KMS-11 (cell line): ENCODE results near the gene HERPUD2.
"Not testable (repeated sequence)": the region's sequence is repeated elsewhere in the genome, so short reads cannot be mapped to it uniquely, and the experiment has no call there.

Source experiments
- H2AFZ ChIP-seq: fragments of 200-600 bp; sonication (generic); 2 replicates; pipeline ENCODE4 v1.6.1; 2016; ENCODE audit warnings: antibody characterized with exemption, mixed run types, low read depth
- H3K27ac ChIP-seq: fragments of 200-600 bp; sonication (generic); 2 replicates; pipeline ENCODE4 v1.6.1; 2016; ENCODE audit warnings: mild to moderate bottlenecking, mixed run types
- H3K27me3 ChIP-seq: fragments of 200-600 bp; sonication (generic); 2 replicates; pipeline ENCODE4 v1.6.1; 2017; ENCODE audit warnings: mild to moderate bottlenecking, low read depth, mixed run types, moderate library complexity; ENCODE audit not compliant: insufficient read depth
- H3K36me3 ChIP-seq: fragments of 200-600 bp; sonication (generic); 2 replicates; pipeline ENCODE4 v1.6.1; 2017; ENCODE audit warnings: mild to moderate bottlenecking, mixed run types; ENCODE audit not compliant: insufficient read depth
- H3K4me1 ChIP-seq: fragments of 200-600 bp; sonication (generic); 2 replicates; pipeline ENCODE4 v1.6.1; 2016; ENCODE audit warnings: mild to moderate bottlenecking, low read depth, mixed run types; ENCODE audit not compliant: poor library complexity, severe bottlenecking
- H3K4me2 ChIP-seq: fragments of 200-600 bp; sonication (generic); 2 replicates; pipeline ENCODE4 v1.7.0; 2016; ENCODE audit warnings: mild to moderate bottlenecking, mixed run types
- H3K4me3 ChIP-seq: fragments of 200-600 bp; sonication (generic); IDR thresholded peaks from 2 replicates; pipeline ENCODE4 v1.6.1; 2017; ENCODE audit warnings: low read depth, low read length, mixed read lengths; ENCODE audit not compliant: insufficient read depth
- H3K79me2 ChIP-seq: fragments of 200-600 bp; sonication (generic); 2 replicates; pipeline ENCODE4 v1.6.1; 2016; ENCODE audit warnings: low read depth, mixed run types; ENCODE audit not compliant: insufficient read depth
- H3K9ac ChIP-seq: fragments of 200-600 bp; sonication (generic); 2 replicates; pipeline ENCODE4 v1.6.1; 2016; ENCODE audit warnings: mild to moderate bottlenecking, mixed run types
- H4K20me1 ChIP-seq: fragments of 200-600 bp; sonication (generic); 2 replicates; pipeline ENCODE4 v1.6.1; 2016; ENCODE audit warnings: mild to moderate bottlenecking, mixed run types; ENCODE audit not compliant: insufficient read depth
- TF ChIP-seq, protein P1 (sequence below): fragments of 200-600 bp; sonication (generic); conservative IDR thresholded peaks from 2 replicates; pipeline ENCODE4 v1.6.1; 2017; ENCODE audit warnings: low read depth, mild to moderate bottlenecking, antibody characterized with exemption, low read length, moderate library complexity, mixed read lengths

HERPUD2 gene

DNA sequence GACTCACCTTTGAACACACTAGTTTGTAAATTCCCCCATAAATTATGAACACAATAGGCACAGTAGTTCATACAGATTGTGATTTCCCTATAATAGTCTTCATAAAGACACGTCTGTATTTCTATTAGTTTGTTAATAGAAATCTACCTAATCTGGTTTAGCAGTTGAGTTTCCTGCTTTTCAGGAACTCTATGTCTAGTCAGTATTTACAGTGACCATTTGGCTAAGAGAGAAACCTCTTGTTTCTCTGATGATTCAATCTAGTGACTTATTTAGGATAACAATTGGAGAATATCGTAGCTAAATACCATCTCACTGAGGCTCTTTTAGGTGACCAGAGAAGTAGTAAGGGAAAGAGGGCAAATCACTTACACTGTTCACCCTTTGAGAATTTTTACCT lies 5.9 kb upstream of the HERPUD2 start:
- H3K4me3 ChIP-seq, result no peak overlapping the region
- no peaks in the 10 kb centered on the region for H3K27me3 ChIP-seq
- H2AFZ ChIP-seq, result no peak overlapping the region
- peaks cover 45% of the 10 kb centered on the region for H3K4me1 ChIP-seq
- H3K27ac ChIP-seq, result no peak overlapping the region; the same call in 1 of the 2 replicates
- no peaks in the 10 kb centered on the region for H3K79me2 ChIP-seq
- no peaks in the 10 kb centered on the region for H3K36me3 ChIP-seq
- H3K9ac ChIP-seq, result no peak overlapping the region
- H4K20me1 ChIP-seq, result no peaks in the 10 kb centered on the region
- peak overlapping the region; percentile 49; the same call in 1 of the 2 replicates for H3K4me2 ChIP-seq
- TF ChIP-seq, protein P1, sequence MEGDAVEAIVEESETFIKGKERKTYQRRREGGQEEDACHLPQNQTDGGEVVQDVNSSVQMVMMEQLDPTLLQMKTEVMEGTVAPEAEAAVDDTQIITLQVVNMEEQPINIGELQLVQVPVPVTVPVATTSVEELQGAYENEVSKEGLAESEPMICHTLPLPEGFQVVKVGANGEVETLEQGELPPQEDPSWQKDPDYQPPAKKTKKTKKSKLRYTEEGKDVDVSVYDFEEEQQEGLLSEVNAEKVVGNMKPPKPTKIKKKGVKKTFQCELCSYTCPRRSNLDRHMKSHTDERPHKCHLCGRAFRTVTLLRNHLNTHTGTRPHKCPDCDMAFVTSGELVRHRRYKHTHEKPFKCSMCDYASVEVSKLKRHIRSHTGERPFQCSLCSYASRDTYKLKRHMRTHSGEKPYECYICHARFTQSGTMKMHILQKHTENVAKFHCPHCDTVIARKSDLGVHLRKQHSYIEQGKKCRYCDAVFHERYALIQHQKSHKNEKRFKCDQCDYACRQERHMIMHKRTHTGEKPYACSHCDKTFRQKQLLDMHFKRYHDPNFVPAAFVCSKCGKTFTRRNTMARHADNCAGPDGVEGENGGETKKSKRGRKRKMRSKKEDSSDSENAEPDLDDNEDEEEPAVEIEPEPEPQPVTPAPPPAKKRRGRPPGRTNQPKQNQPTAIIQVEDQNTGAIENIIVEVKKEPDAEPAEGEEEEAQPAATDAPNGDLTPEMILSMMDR, result no peak

DNA sequence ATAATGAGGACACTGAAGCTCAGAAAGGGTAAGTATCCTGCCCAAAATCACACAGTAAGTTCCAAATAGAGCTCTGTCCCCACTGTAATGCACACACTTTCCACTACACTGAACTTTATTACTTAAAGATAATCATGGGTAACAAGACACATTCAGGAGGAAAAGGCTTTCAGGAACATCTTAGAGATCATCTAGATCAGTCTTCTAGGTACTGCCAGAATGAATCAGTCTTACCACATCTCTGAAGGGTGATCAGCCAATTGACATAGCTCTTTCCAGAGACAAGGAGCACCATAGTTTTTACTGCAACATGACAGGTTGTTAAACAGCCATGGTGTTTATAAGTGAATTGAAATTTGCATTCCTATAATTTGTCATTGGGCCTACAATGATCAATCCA lies 5.4 kb upstream of the HERPUD2 start:
- no peaks in the 10 kb centered on the region for H3K79me2 ChIP-seq
- no peak overlapping the region for H3K4me3 ChIP-seq
- TF ChIP-seq, protein P1, result no peak
- peaks cover 47% of the 10 kb centered on the region for H3K4me1 ChIP-seq
- no peak overlapping the region for H3K9ac ChIP-seq
- H3K36me3 ChIP-seq, result no peaks in the 10 kb centered on the region
- H3K4me2 ChIP-seq, result peak overlapping the region; percentile 49
- no peaks in the 10 kb centered on the region for H4K20me1 ChIP-seq
- H3K27ac ChIP-seq, result peak overlapping the region; percentile 43; the same call in 1 of the 2 replicates
- no peak overlapping the region for H2AFZ ChIP-seq
- H3K27me3 ChIP-seq, result no peaks in the 10 kb centered on the region

DNA sequence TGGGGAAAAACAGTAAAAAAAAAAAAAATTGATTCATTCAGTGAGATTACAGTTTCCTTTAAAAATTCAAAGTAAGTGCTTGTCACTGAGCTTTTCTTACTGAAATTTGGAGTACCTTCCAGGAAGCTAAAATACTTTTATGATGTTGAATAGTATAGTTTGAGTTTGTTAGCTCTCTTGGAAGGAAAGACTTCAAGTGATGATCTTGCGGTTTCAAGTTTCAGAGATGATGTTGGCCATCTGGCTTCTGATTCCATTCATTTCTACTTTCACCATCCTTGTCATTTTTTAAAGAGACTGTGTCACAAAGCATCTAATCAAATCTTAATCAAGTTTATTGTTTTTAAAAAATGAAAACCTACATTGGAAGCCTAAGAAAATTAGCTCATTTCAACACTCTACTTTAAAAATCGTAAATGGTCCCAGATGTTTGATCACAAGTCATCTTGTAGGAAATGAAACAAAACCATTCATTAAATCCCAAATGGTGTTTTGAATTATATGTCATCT lies 4.9 kb upstream of the HERPUD2 start:
- peak overlapping the region; percentile 43 for H3K27ac ChIP-seq
- H3K4me1 ChIP-seq, result peaks cover 47% of the 10 kb centered on the region
- H3K4me2 ChIP-seq, result peak overlapping the region; percentile 49
- no peaks in the 10 kb centered on the region for H3K36me3 ChIP-seq
- TF ChIP-seq, protein P1, result no peak
- no peak overlapping the region for H3K9ac ChIP-seq
- H3K4me3 ChIP-seq, result no peak overlapping the region
- no peaks in the 10 kb centered on the region for H3K27me3 ChIP-seq
- H3K79me2 ChIP-seq, result no peaks in the 10 kb centered on the region
- no peaks in the 10 kb centered on the region for H4K20me1 ChIP-seq
- H2AFZ ChIP-seq, result no peak overlapping the region

DNA sequence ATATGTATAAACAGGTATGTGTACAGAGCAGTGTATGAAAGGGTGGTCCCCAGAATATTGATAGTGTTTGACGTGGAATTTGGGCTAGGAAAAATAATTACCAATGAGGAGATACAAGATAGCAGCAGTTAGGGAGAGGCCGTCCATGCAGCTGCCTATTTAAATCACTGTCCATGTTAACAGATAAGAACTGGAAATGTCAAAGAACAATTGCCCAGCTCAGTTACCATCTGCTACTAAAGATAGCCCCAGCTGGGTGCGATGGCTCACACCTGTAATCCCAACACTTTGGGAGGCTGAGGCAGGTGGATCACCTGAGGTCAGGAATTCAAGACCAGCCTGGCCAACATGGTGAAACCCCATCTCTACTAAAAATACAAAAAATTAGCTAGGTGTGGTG lies 3.4 kb upstream of the HERPUD2 start:
- not testable (repeated sequence) for H3K4me3 ChIP-seq, H4K20me1 ChIP-seq, H3K4me2 ChIP-seq, H3K36me3 ChIP-seq, H3K27ac ChIP-seq, H3K9ac ChIP-seq, H3K79me2 ChIP-seq, H3K27me3 ChIP-seq, H2AFZ ChIP-seq
- H3K4me1 ChIP-seq, result peaks cover 54% of the 10 kb centered on the region

DNA sequence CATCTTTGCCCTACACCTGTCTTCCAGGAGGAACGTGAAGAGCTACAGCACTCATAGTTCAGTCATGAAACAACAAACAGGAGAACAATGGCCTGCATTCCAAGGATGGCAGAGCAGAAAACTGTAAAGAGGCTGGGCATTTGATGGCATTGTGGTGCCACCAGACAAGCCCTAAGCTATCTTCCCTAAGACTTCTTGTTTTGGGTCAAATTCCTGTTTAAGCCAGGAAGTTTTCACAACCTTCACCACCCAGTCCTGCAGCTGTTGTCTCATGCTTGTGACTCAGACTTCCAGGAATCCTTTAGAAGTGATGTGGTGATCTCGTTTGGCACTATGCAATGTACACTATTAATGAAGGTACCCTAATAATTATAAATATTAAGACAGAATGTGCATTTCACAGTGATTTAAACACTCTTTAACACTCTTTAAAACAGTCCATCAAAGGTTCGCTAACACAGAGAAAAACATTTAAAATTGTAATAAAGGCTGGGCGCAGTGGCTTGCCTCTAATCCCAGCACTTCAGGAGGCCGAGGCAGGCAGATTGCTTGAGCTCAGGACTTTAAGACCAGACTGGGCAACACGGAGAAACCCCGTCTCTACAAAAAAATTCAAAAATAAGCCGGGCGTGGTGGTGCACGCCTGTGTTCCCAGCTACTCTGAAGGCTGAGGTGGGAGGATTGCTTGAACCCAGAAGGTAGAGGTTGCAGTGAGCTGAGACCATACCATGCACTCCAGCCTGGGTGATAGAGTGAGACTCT lies 2.7 kb upstream of the HERPUD2 start:
- Histone ChIP-seq H3K27me3 (no peaks in the 10 kb centered on the region), H3K4me2 (no peak overlapping the region), H3K36me3 (no peaks in the 10 kb centered on the region), H3K4me1 (peaks cover 62% of the 10 kb centered on the region), H3K4me3 (no peak overlapping the region), H2AFZ (no peak overlapping the region), H3K9ac (no peak overlapping the region), H3K79me2 (peaks cover 8% of the 10 kb centered on the region; the same call in 1 of the 2 replicates), H3K27ac (no peak overlapping the region), H4K20me1 (no peaks in the 10 kb centered on the region)
- TF ChIP-seq, protein P1, result no peak
